MM.1S (cell line): ENCODE results near the gene PPP2R2C.

Experiments used
- DNase-seq: peaks from one replicate; pipeline ENCODE4 v3.0.0-alpha.2; 2015
- H2AFZ ChIP-seq: fragments of 300-600 bp; sonication (generic); 2 replicates; pipeline ENCODE4 v1.6.0; 2016; ENCODE audit warnings: antibody characterized with exemption, low read length
- H3F3A ChIP-seq: fragments of 300-600 bp; sonication (generic); 2 replicates; pipeline ENCODE4 v1.6.1; 2016; ENCODE audit warnings: mild to moderate bottlenecking, antibody characterized with exemption, low read length, moderate library complexity, mixed read lengths; ENCODE audit not compliant: insufficient read depth
- H3K27ac ChIP-seq: fragments of 300-600 bp; sonication (generic); 2 replicates; pipeline ENCODE4 v1.5.1; 2016; ENCODE audit warnings: mild to moderate bottlenecking, low read length
- H3K27me3 ChIP-seq: fragments of 300-600 bp; sonication (generic); replicated peaks from 2 replicates; pipeline ENCODE4 v1.6.0; 2016; ENCODE audit warnings: low read length; ENCODE audit not compliant: insufficient read depth
- H3K36me3 ChIP-seq: fragments of 300-600 bp; sonication (generic); replicated peaks from 2 replicates; pipeline ENCODE4 v1.6.1; 2016; ENCODE audit warnings: mild to moderate bottlenecking, low read length, mixed read lengths; ENCODE audit not compliant: insufficient read depth
- H3K4me1 ChIP-seq: fragments of 300-600 bp; sonication (generic); 2 replicates; pipeline ENCODE4 v1.6.1; 2016; ENCODE audit warnings: low read length, mixed read lengths
- H3K4me2 ChIP-seq: fragments of 300-600 bp; sonication (generic); 2 replicates; pipeline ENCODE4 v1.6.0; 2016; ENCODE audit warnings: low read depth, low read length
- H3K4me3 ChIP-seq: fragments of 300-600 bp; sonication (generic); 2 replicates; pipeline ENCODE4 v1.5.1; 2016; ENCODE audit warnings: low read length, mixed read lengths
- H3K79me2 ChIP-seq: fragments of 300-600 bp; sonication (generic); 2 replicates; pipeline ENCODE4 v1.6.1; 2016; ENCODE audit warnings: mixed run types, low read length, mixed read lengths
- H3K9ac ChIP-seq: fragments of 300-600 bp; sonication (generic); 2 replicates; pipeline ENCODE4 v1.6.1; 2016; ENCODE audit warnings: low read length, mixed read lengths
- H3K9me2 ChIP-seq: fragments of 300-600 bp; sonication (generic); replicated peaks from 2 replicates; pipeline ENCODE4 v1.6.1; 2016; ENCODE audit warnings: mild to moderate bottlenecking, low read length, mixed read lengths; ENCODE audit not compliant: insufficient read depth
- H3K9me3 ChIP-seq: fragments of 300-600 bp; sonication (generic); replicated peaks from 2 replicates; pipeline ENCODE4 v1.6.1; 2016; ENCODE audit warnings: mild to moderate bottlenecking, low read length, mixed read lengths; ENCODE audit not compliant: insufficient read depth
- H4K20me1 ChIP-seq: fragments of 300-600 bp; sonication (generic); 2 replicates; pipeline ENCODE4 v1.6.1; 2016; ENCODE audit warnings: mild to moderate bottlenecking, low read length, moderate library complexity, mixed read lengths; ENCODE audit not compliant: insufficient read depth
- CTCF ChIP-seq: fragments of 300-600 bp; sonication (generic); IDR thresholded peaks from 2 replicates; pipeline ENCODE4 v1.5.1; 2016; ENCODE audit warnings: antibody characterized with exemption, low read length, mixed read lengths
- EZH2 ChIP-seq: fragments of 300-600 bp; sonication (generic); optimal IDR thresholded peaks from 2 replicates; pipeline ENCODE3; 2017; ENCODE audit warnings: low read depth, mild to moderate bottlenecking, antibody characterized with exemption, low read length, mixed read lengths
- EZH2phosphoT487 ChIP-seq: fragments of 300-600 bp; sonication (generic); IDR thresholded peaks from 2 replicates; pipeline ENCODE4 v1.6.1; 2018; ENCODE audit warnings: antibody characterized with exemption, low read length

The PPP2R2C gene

GRCh38 chr4:6383009-6383404 lies 89.4 kb downstream of the PPP2R2C start:
- Histone ChIP-seq H3K36me3 (no peaks in the 10 kb centered on the region), H3K9ac (no peak overlapping the region), H4K20me1 (no peaks in the 10 kb centered on the region), H3K4me3 (no peak overlapping the region), H3K9me2 (no peaks in the 10 kb centered on the region), H3K27ac (no peak overlapping the region), H3K4me1 (no peaks in the 10 kb centered on the region), H3K79me2 (no peaks in the 10 kb centered on the region), H2AFZ (no peak overlapping the region), H3K27me3 (peaks cover 98% of the 10 kb centered on the region), H3F3A (no peaks in the 10 kb centered on the region), H3K9me3 (no peaks in the 10 kb centered on the region), H3K4me2 (no peak overlapping the region)
- DNase-seq, result no peak
- TF ChIP-seq EZH2 (no peak), EZH2phosphoT487 (no peak), CTCF (no peak)

GRCh38 chr4:6381571-6382123 lies 90.8 kb downstream of the PPP2R2C start:
- TF ChIP-seq EZH2 (no peak), EZH2phosphoT487 (no peak), CTCF (no peak)
- H3K9me3 ChIP-seq, result no peaks in the 10 kb centered on the region

GRCh38 chr4:6380746-6381410 lies 91.5 kb downstream of the PPP2R2C start:
- no peak for DNase-seq
- Histone ChIP-seq H3K9ac (no peak overlapping the region), H3K9me2 (no peaks in the 10 kb centered on the region), H2AFZ (no peak overlapping the region), H3K27ac (no peak overlapping the region), H3K4me2 (no peak overlapping the region), H3K36me3 (no peaks in the 10 kb centered on the region), H3K4me3 (no peak overlapping the region), H4K20me1 (no peaks in the 10 kb centered on the region), H3K4me1 (no peaks in the 10 kb centered on the region), H3K79me2 (no peaks in the 10 kb centered on the region), H3K9me3 (no peaks in the 10 kb centered on the region), H3F3A (no peaks in the 10 kb centered on the region), H3K27me3 (peaks cover 98% of the 10 kb centered on the region)
- no peak for TF ChIP-seq CTCF
- TF ChIP-seq EZH2, result no peak
- TF ChIP-seq EZH2phosphoT487, result no peak

More at GRCh38 chr4:6381571-6382123, 90.8 kb downstream of the PPP2R2C start:
- Histone ChIP-seq H3K9ac (no peak overlapping the region), H2AFZ (no peak overlapping the region), H4K20me1 (no peaks in the 10 kb centered on the region), H3K9me2 (no peaks in the 10 kb centered on the region), H3K4me2 (no peak overlapping the region), H3K79me2 (no peaks in the 10 kb centered on the region), H3F3A (no peaks in the 10 kb centered on the region), H3K27ac (no peak overlapping the region), H3K27me3 (peaks cover 98% of the 10 kb centered on the region), H3K4me3 (no peak overlapping the region), H3K4me1 (no peaks in the 10 kb centered on the region), H3K36me3 (no peaks in the 10 kb centered on the region)
- no peak for DNase-seq
